ENCODE measurements around the gene SRPK1.
A peak's percentile ranks its signal among the peaks of the same experiment; 100 is the strongest.

The SRPK1 gene

DNA sequence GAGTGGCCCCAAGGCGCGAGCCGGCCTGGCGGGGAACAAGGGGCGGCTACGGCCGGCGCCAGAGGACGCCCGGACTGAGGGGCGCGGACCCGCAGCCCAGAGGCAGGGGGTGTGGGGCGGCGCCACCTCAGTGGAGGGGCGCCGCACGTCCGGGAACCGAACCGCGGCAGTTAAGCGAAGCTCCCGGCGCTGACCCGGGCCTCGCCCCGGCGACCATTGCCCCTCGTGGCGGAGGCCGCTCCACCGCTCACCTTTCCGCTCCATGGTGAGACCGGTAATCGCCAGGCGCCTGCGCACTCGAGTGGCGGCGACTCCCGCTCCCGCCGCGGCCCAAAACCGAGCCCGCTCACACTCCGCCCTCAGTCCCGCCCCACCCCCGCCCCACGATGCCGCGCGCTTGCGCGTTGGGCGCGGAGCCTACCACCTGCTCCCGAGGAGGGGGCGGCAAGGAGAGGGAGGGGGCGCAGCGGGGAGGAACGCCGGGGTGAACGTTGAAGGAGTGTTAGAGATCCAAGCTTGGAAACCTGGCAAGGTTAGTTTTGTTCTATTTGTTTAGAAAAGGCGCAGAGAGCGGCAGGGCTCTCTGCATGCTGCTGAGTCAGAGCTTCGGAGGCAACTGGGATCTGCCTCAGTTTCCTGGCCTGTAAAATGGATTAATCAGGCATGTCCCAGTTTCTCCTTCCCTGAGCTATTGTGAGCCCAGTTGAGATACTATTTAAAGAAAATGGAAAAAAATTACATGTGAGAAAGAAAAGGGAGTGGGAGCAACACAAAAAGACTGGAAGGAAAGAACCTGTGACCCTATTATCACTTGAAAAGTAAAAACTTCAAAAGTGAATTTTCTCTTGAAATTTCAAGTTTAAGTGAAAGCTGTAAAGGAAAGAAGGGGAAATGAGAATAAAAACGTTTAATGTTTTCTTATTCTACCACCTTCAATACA, at the start of gene SRPK1:
TSS of gene SRPK1 (minus strand) at position 306 of the 940 bp plus-strand sequence. CDS start at position 264, 42 bp downstream.
- peak; percentile 85 for ATAC-seq
- TF ChIP-seq RARB (CRISPR knock-in tag; IDR thresholded peaks at IDR 0.05), result no peak
- no peak for TF ChIP-seq ARNTL (CRISPR knock-in tag; IDR thresholded peaks at IDR 0.05; ENCODE audit: borderline replicate concordance, low read depth)
- TF ChIP-seq, protein P1, sequence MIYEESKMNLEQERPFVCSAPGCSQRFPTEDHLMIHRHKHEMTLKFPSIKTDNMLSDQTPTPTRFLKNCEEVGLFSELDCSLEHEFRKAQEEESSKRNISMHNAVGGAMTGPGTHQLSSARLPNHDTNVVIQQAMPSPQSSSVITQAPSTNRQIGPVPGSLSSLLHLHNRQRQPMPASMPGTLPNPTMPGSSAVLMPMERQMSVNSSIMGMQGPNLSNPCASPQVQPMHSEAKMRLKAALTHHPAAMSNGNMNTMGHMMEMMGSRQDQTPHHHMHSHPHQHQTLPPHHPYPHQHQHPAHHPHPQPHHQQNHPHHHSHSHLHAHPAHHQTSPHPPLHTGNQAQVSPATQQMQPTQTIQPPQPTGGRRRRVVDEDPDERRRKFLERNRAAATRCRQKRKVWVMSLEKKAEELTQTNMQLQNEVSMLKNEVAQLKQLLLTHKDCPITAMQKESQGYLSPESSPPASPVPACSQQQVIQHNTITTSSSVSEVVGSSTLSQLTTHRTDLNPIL (CRISPR knock-in tag; IDR thresholded peaks at IDR 0.05; ENCODE audit: low read depth), result no peak
- TF ChIP-seq ISL1 (CRISPR knock-in tag; IDR thresholded peaks at IDR 0.05), result no peak
- no peak for TF ChIP-seq TOX (CRISPR knock-in tag; IDR thresholded peaks at IDR 0.05; ENCODE audit: borderline replicate concordance)
- no peak for TF ChIP-seq ZFP30 (CRISPR knock-in tag; IDR thresholded peaks at IDR 0.05)
- no peak for TF ChIP-seq ZNF565 (CRISPR knock-in tag; conservative IDR thresholded peaks at IDR 0.05; ENCODE audit: low read depth)
- no peak for TF ChIP-seq GLIS3 (CRISPR knock-in tag; IDR thresholded peaks at IDR 0.05)
- TF ChIP-seq, protein P2, sequence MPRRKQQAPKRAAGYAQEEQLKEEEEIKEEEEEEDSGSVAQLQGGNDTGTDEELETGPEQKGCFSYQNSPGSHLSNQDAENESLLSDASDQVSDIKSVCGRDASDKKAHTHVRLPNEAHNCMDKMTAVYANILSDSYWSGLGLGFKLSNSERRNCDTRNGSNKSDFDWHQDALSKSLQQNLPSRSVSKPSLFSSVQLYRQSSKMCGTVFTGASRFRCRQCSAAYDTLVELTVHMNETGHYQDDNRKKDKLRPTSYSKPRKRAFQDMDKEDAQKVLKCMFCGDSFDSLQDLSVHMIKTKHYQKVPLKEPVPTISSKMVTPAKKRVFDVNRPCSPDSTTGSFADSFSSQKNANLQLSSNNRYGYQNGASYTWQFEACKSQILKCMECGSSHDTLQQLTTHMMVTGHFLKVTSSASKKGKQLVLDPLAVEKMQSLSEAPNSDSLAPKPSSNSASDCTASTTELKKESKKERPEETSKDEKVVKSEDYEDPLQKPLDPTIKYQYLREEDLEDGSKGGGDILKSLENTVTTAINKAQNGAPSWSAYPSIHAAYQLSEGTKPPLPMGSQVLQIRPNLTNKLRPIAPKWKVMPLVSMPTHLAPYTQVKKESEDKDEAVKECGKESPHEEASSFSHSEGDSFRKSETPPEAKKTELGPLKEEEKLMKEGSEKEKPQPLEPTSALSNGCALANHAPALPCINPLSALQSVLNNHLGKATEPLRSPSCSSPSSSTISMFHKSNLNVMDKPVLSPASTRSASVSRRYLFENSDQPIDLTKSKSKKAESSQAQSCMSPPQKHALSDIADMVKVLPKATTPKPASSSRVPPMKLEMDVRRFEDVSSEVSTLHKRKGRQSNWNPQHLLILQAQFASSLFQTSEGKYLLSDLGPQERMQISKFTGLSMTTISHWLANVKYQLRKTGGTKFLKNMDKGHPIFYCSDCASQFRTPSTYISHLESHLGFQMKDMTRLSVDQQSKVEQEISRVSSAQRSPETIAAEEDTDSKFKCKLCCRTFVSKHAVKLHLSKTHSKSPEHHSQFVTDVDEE (CRISPR knock-in tag; IDR thresholded peaks at IDR 0.05), result no peak
- TF ChIP-seq ZFP3 (CRISPR knock-in tag; IDR thresholded peaks at IDR 0.05), result peak; percentile 97
- TF ChIP-seq, protein P3, sequence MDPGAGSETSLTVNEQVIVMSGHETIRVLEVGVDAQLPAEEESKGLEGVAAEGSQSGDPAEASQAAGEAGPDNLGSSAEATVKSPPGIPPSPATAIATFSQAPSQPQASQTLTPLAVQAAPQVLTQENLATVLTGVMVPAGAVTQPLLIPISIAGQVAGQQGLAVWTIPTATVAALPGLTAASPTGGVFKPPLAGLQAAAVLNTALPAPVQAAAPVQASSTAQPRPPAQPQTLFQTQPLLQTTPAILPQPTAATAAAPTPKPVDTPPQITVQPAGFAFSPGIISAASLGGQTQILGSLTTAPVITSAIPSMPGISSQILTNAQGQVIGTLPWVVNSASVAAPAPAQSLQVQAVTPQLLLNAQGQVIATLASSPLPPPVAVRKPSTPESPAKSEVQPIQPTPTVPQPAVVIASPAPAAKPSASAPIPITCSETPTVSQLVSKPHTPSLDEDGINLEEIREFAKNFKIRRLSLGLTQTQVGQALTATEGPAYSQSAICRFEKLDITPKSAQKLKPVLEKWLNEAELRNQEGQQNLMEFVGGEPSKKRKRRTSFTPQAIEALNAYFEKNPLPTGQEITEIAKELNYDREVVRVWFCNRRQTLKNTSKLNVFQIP (CRISPR knock-in tag; IDR thresholded peaks at IDR 0.05; ENCODE audit: borderline replicate concordance, low read depth), result no peak
- TF ChIP-seq TCF4 (CRISPR knock-in tag; IDR thresholded peaks at IDR 0.05; ENCODE audit: borderline replicate concordance), result no peak
- TF ChIP-seq, protein P4, sequence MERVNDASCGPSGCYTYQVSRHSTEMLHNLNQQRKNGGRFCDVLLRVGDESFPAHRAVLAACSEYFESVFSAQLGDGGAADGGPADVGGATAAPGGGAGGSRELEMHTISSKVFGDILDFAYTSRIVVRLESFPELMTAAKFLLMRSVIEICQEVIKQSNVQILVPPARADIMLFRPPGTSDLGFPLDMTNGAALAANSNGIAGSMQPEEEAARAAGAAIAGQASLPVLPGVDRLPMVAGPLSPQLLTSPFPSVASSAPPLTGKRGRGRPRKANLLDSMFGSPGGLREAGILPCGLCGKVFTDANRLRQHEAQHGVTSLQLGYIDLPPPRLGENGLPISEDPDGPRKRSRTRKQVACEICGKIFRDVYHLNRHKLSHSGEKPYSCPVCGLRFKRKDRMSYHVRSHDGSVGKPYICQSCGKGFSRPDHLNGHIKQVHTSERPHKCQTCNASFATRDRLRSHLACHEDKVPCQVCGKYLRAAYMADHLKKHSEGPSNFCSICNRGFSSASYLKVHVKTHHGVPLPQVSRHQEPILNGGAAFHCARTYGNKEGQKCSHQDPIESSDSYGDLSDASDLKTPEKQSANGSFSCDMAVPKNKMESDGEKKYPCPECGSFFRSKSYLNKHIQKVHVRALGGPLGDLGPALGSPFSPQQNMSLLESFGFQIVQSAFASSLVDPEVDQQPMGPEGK (CRISPR knock-in tag; IDR thresholded peaks at IDR 0.05; ENCODE audit: borderline replicate concordance), result peak; percentile 68; the same call in 1 of the 2 replicates
- TF ChIP-seq PPARA (CRISPR knock-in tag; IDR thresholded peaks at IDR 0.05; ENCODE audit: borderline replicate concordance), result no peak
- TF ChIP-seq ZNF70 (CRISPR knock-in tag; IDR thresholded peaks at IDR 0.05), result no peak
- no peak for TF ChIP-seq OSR1 (CRISPR knock-in tag; IDR thresholded peaks at IDR 0.05)

DNA sequence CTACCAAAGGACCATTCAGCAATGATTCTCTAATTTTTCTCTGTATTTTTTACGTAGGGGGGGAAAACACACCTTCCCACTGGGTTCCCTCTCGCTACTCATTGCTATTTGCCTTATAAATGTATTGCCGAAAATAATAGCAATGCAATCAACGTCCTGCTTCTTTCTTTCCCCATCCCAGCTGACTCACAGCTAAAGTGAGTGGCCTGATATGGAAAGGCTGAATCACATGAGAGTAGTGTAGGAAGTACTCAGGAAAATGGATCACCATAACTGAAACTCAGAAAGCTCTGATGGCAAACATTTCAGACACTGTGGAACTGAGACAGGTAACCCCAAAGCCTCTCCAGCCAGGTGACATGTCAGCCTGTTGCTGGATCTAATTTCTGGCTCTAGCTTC, 49.3 kb upstream of the SRPK1 start:
- TF ChIP-seq, protein P5, sequence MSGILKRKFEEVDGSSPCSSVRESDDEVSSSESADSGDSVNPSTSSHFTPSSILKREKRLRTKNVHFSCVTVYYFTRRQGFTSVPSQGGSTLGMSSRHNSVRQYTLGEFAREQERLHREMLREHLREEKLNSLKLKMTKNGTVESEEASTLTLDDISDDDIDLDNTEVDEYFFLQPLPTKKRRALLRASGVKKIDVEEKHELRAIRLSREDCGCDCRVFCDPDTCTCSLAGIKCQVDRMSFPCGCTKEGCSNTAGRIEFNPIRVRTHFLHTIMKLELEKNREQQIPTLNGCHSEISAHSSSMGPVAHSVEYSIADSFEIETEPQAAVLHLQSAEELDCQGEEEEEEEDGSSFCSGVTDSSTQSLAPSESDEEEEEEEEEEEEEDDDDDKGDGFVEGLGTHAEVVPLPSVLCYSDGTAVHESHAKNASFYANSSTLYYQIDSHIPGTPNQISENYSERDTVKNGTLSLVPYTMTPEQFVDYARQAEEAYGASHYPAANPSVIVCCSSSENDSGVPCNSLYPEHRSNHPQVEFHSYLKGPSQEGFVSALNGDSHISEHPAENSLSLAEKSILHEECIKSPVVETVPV (CRISPR knock-in tag; IDR thresholded peaks at IDR 0.05), result no peak
- TF ChIP-seq TCF4 (CRISPR knock-in tag; IDR thresholded peaks at IDR 0.05; ENCODE audit: borderline replicate concordance), result no peak
- TF ChIP-seq CSDC2 (CRISPR knock-in tag; IDR thresholded peaks at IDR 0.05), result no peak
- no peak for TF ChIP-seq TOX (CRISPR knock-in tag; IDR thresholded peaks at IDR 0.05; ENCODE audit: borderline replicate concordance)
- no peak for TF ChIP-seq ISL1 (CRISPR knock-in tag; IDR thresholded peaks at IDR 0.05)
- TF ChIP-seq ESRRG (CRISPR knock-in tag; IDR thresholded peaks at IDR 0.05), result no peak
- no peak for TF ChIP-seq SNAI2 (CRISPR knock-in tag; IDR thresholded peaks at IDR 0.05)
- TF ChIP-seq OSR1 (CRISPR knock-in tag; IDR thresholded peaks at IDR 0.05), result no peak
- no peak for TF ChIP-seq ZNF8 (CRISPR knock-in tag; IDR thresholded peaks at IDR 0.05)
- no peak for ATAC-seq
